Measurements from ENCODE around the gene RNPC3. TPM values are rescaled to one million over a fixed set of nuclear protein-coding genes. Genes with fewer than 3 reads are reported as not detected.
"Not testable (repeated sequence)": the region's sequence is repeated elsewhere in the genome, so short reads cannot be mapped to it uniquely, and the experiment has no call there.

Gene RNPC3
- total RNA-seq, 1 experiment from 2014 or later, result 17.0 TPM

DNA sequence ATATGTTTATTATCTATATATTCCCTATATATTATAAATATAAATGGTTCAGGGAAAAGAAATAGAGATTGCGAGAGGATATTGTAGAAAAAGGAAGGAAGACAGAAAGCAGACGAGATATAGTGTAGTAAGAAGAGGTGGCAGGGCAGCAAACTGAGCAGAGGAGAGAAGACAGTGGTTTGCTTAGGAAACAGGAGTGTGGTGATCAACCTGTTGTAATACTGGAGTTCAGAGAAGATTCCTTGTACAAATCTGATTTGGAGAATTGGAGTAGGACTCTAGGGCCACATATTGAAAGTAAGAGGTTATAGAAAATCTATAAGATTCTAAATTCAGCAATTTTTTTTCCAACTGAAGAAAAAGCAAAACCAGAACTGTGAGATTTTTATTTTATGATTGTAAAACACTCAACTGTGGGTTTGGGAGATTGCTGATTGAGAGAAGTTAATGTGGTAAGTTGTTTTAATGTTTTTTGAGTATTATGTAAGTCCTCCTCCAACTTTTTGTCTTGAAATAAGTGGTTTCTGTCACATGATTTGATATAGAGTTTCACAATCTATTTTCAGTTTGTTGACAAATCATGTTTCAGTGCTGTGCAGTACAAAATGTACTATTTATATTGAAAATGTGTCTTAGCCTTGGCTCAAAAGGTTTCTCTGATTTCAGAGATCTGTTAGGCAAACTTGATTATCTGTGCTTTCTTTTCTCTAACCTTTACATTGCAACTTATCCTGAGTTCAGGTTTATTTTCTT, 36.3 kb downstream of the RNPC3 start:
- CTCF ChIA-PET, result no interaction called here
- H3K9me3 ChIP-seq (ENCODE audit: insufficient read depth, low read depth), result no peaks in the 10 kb centered on the region
- no peaks in the 10 kb centered on the region for H4K20me1 ChIP-seq (ENCODE audit: insufficient read depth)
- H3K4me3 ChIP-seq, result no peak overlapping the region
- intact Hi-C loops (cut with micrococcal nuclease; ENCODE audit: unreplicated experiment), result no loop called here
- H3K27me3 ChIP-seq (ENCODE audit: insufficient read depth, low read depth), result no peaks in the 10 kb centered on the region
- H3K27ac ChIP-seq, result no peak overlapping the region
- POLR2A ChIA-PET (ENCODE audit: unreplicated experiment), result no interaction called here
- H2AFZ ChIP-seq, result peak overlapping the region; percentile 24; the same call in 1 of the 2 replicates
- H3K79me2 ChIP-seq (ENCODE audit: low read depth), result no peaks in the 10 kb centered on the region
- no peaks in the 10 kb centered on the region for H3F3A ChIP-seq (ENCODE audit: insufficient read depth, low read depth)
- no TSS peak for BruUV-seq (replicated peaks)
- H3K4me2 ChIP-seq, result no peak overlapping the region
- TF ChIP-seq, protein P1, sequence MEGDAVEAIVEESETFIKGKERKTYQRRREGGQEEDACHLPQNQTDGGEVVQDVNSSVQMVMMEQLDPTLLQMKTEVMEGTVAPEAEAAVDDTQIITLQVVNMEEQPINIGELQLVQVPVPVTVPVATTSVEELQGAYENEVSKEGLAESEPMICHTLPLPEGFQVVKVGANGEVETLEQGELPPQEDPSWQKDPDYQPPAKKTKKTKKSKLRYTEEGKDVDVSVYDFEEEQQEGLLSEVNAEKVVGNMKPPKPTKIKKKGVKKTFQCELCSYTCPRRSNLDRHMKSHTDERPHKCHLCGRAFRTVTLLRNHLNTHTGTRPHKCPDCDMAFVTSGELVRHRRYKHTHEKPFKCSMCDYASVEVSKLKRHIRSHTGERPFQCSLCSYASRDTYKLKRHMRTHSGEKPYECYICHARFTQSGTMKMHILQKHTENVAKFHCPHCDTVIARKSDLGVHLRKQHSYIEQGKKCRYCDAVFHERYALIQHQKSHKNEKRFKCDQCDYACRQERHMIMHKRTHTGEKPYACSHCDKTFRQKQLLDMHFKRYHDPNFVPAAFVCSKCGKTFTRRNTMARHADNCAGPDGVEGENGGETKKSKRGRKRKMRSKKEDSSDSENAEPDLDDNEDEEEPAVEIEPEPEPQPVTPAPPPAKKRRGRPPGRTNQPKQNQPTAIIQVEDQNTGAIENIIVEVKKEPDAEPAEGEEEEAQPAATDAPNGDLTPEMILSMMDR (conservative IDR thresholded peaks at IDR 0.05), result no peak
- no peak for TF ChIP-seq EZH2 (IDR thresholded peaks at IDR 0.05; ENCODE audit: low read depth)
- H3K4me1 ChIP-seq (replicated peaks; ENCODE audit: insufficient read depth), result no peaks in the 10 kb centered on the region
- no peak for DNase-seq
- peaks cover 5% of the 10 kb centered on the region; the same call in 1 of the 2 replicates for H3K9me2 ChIP-seq (ENCODE audit: insufficient read depth)
- H3K36me3 ChIP-seq (ENCODE audit: low read depth), result no peaks in the 10 kb centered on the region

DNA sequence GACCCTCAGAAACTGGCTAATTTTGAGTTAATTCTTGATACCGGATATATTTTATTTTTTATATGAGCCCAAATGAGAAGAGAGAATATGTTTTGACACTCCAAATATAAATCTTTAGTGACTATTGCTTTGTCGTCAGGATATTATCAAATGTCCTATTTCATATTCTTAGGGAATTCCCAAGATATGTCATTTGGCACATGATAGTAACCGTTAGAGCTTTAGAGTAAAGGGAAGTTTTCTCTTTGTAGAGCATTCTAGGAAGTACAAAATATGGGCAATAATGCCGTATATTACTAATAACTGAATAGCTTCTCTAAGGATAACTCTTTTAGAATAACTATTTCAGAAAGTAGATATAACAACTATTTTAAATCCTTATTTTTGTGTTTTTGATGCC, 37.6 kb downstream of the RNPC3 start:
- POLR2A ChIA-PET (ENCODE audit: unreplicated experiment), result no interaction called here
- CTCF ChIA-PET, result no interaction called here

DNA sequence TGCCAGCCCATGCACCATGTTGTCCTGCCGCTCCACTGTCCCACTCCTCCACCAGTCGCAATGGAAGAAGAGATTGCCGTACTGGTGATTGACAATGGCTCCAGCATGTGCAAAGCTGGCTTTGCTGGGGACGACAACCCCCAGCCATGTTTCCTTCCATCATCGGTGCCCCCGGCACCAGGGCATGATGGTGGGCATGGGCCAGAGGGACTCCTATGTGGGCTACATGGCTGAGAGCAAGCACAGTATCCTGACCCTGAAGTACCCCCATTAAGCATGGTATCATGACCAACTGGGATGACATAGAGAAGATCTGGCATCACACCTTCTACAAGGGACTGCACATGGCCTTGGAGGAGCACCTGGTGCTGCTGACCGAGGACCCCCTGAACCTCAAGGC, 44.0 kb downstream of the RNPC3 start:
- Histone ChIP-seq H3F3A (ENCODE audit: insufficient read depth, low read depth) (no peaks in the 10 kb centered on the region), H3K4me1 (replicated peaks; ENCODE audit: insufficient read depth) (no peaks in the 10 kb centered on the region), H3K27me3 (ENCODE audit: insufficient read depth, low read depth) (no peaks in the 10 kb centered on the region), H3K9me3 (ENCODE audit: insufficient read depth, low read depth) (no peaks in the 10 kb centered on the region), H3K27ac (no peak overlapping the region), H3K79me2 (ENCODE audit: low read depth) (no peaks in the 10 kb centered on the region), H2AFZ (no peak overlapping the region), H3K9me2 (ENCODE audit: insufficient read depth) (no peaks in the 10 kb centered on the region), H3K4me3 (no peak overlapping the region), H3K4me2 (no peak overlapping the region), H4K20me1 (ENCODE audit: insufficient read depth) (no peaks in the 10 kb centered on the region), H3K36me3 (ENCODE audit: low read depth) (no peaks in the 10 kb centered on the region)
- ChIA-PET POLR2A (ENCODE audit: unreplicated experiment) (no interaction called here), CTCF (no interaction called here)
- TF ChIP-seq, protein P1 (conservative IDR thresholded peaks at IDR 0.05), result no peak
- TF ChIP-seq EZH2 (IDR thresholded peaks at IDR 0.05; ENCODE audit: low read depth), result no peak
- DNase-seq, result no peak
- intact Hi-C loops (cut with micrococcal nuclease; ENCODE audit: unreplicated experiment), result no loop called here
- no TSS peak for BruUV-seq (replicated peaks)

More for the DNA sequence above, 37.6 kb downstream of the RNPC3 start:
- Histone ChIP-seq H3F3A (ENCODE audit: insufficient read depth, low read depth) (no peaks in the 10 kb centered on the region), H3K27ac (no peak overlapping the region), H3K9me3 (ENCODE audit: insufficient read depth, low read depth) (no peaks in the 10 kb centered on the region), H3K4me2 (no peak overlapping the region), H3K4me3 (no peak overlapping the region), H3K9me2 (ENCODE audit: insufficient read depth) (peaks cover 5% of the 10 kb centered on the region; the same call in 1 of the 2 replicates), H3K36me3 (ENCODE audit: low read depth) (no peaks in the 10 kb centered on the region), H3K27me3 (ENCODE audit: insufficient read depth, low read depth) (no peaks in the 10 kb centered on the region), H2AFZ (no peak overlapping the region), H4K20me1 (ENCODE audit: insufficient read depth) (no peaks in the 10 kb centered on the region), H3K4me1 (replicated peaks; ENCODE audit: insufficient read depth) (no peaks in the 10 kb centered on the region), H3K79me2 (ENCODE audit: low read depth) (no peaks in the 10 kb centered on the region)
- TF ChIP-seq, protein P1 (conservative IDR thresholded peaks at IDR 0.05), result no peak
- no peak for TF ChIP-seq EZH2 (IDR thresholded peaks at IDR 0.05; ENCODE audit: low read depth)
- no peak for DNase-seq
- no TSS peak for BruUV-seq (replicated peaks)
- intact Hi-C loops (cut with micrococcal nuclease; ENCODE audit: unreplicated experiment), result no loop called here

DNA sequence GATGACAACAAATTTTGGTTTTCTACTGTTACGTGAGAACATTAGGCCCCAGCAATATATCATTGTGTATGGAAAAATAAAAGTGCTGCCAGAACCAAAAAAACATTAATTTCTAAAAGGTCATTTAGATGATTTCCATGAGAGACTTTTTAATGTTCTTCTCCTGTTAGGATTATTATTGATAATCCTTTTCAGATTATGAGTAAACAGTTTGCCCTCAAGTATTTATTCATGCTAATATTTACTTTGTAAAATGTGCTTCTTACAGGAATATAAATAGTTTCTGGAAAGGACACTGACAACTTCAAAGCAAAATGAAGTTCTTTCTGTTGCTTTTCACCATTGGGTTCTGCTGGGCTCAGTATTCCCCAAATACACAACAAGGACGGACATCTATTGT, 45.8 kb downstream of the RNPC3 start, which contains the start of gene AMY2B:
TSS of gene AMY2B (plus strand) at position 301 of the 400 bp plus-strand sequence. CDS start at position 315, 14 bp downstream.
- POLR2A ChIA-PET (ENCODE audit: unreplicated experiment); H3K4me2 ChIP-seq; H3K27me3 ChIP-seq (ENCODE audit: insufficient read depth, low read depth); H3K27ac ChIP-seq; H4K20me1 ChIP-seq (ENCODE audit: insufficient read depth); H3K4me3 ChIP-seq; H3K79me2 ChIP-seq (ENCODE audit: low read depth); CTCF ChIA-PET; H3K9me3 ChIP-seq (ENCODE audit: insufficient read depth, low read depth); DNase-seq; H2AFZ ChIP-seq; BruUV-seq (replicated peaks); H3K4me1 ChIP-seq (replicated peaks; ENCODE audit: insufficient read depth); intact Hi-C loops (cut with micrococcal nuclease; ENCODE audit: unreplicated experiment); H3K9me2 ChIP-seq (ENCODE audit: insufficient read depth); H3F3A ChIP-seq (ENCODE audit: insufficient read depth, low read depth); H3K36me3 ChIP-seq (ENCODE audit: low read depth): not testable (repeated sequence)

Data from PC-9 (cell line).